MM.1S (cell line): Measurements from ENCODE around the gene NCF2.

Experiments
- DNase-seq: peaks from one replicate; pipeline ENCODE4 v3.0.0-alpha.2; 2015
- H2AFZ ChIP-seq: fragments of 300-600 bp; sonication (generic); 2 replicates; pipeline ENCODE4 v1.6.0; 2016; ENCODE audit warnings: antibody characterized with exemption, low read length
- H3F3A ChIP-seq: fragments of 300-600 bp; sonication (generic); 2 replicates; pipeline ENCODE4 v1.6.1; 2016; ENCODE audit warnings: mild to moderate bottlenecking, antibody characterized with exemption, low read length, moderate library complexity, mixed read lengths; ENCODE audit not compliant: insufficient read depth
- H3K27ac ChIP-seq: fragments of 300-600 bp; sonication (generic); 2 replicates; pipeline ENCODE4 v1.5.1; 2016; ENCODE audit warnings: mild to moderate bottlenecking, low read length
- H3K27me3 ChIP-seq: fragments of 300-600 bp; sonication (generic); replicated peaks from 2 replicates; pipeline ENCODE4 v1.6.0; 2016; ENCODE audit warnings: low read length; ENCODE audit not compliant: insufficient read depth
- H3K36me3 ChIP-seq: fragments of 300-600 bp; sonication (generic); replicated peaks from 2 replicates; pipeline ENCODE4 v1.6.1; 2016; ENCODE audit warnings: mild to moderate bottlenecking, low read length, mixed read lengths; ENCODE audit not compliant: insufficient read depth
- H3K4me1 ChIP-seq: fragments of 300-600 bp; sonication (generic); 2 replicates; pipeline ENCODE4 v1.6.1; 2016; ENCODE audit warnings: low read length, mixed read lengths
- H3K4me2 ChIP-seq: fragments of 300-600 bp; sonication (generic); 2 replicates; pipeline ENCODE4 v1.6.0; 2016; ENCODE audit warnings: low read depth, low read length
- H3K4me3 ChIP-seq: fragments of 300-600 bp; sonication (generic); 2 replicates; pipeline ENCODE4 v1.5.1; 2016; ENCODE audit warnings: low read length, mixed read lengths
- H3K79me2 ChIP-seq: fragments of 300-600 bp; sonication (generic); 2 replicates; pipeline ENCODE4 v1.6.1; 2016; ENCODE audit warnings: mixed run types, low read length, mixed read lengths
- H3K9ac ChIP-seq: fragments of 300-600 bp; sonication (generic); 2 replicates; pipeline ENCODE4 v1.6.1; 2016; ENCODE audit warnings: low read length, mixed read lengths
- H3K9me2 ChIP-seq: fragments of 300-600 bp; sonication (generic); replicated peaks from 2 replicates; pipeline ENCODE4 v1.6.1; 2016; ENCODE audit warnings: mild to moderate bottlenecking, low read length, mixed read lengths; ENCODE audit not compliant: insufficient read depth
- H3K9me3 ChIP-seq: fragments of 300-600 bp; sonication (generic); replicated peaks from 2 replicates; pipeline ENCODE4 v1.6.1; 2016; ENCODE audit warnings: mild to moderate bottlenecking, low read length, mixed read lengths; ENCODE audit not compliant: insufficient read depth
- H4K20me1 ChIP-seq: fragments of 300-600 bp; sonication (generic); 2 replicates; pipeline ENCODE4 v1.6.1; 2016; ENCODE audit warnings: mild to moderate bottlenecking, low read length, moderate library complexity, mixed read lengths; ENCODE audit not compliant: insufficient read depth
- EZH2 ChIP-seq: fragments of 300-600 bp; sonication (generic); optimal IDR thresholded peaks from 2 replicates; pipeline ENCODE3; 2017; ENCODE audit warnings: low read depth, mild to moderate bottlenecking, antibody characterized with exemption, low read length, mixed read lengths
- EZH2phosphoT487 ChIP-seq: fragments of 300-600 bp; sonication (generic); IDR thresholded peaks from 2 replicates; pipeline ENCODE4 v1.6.1; 2018; ENCODE audit warnings: antibody characterized with exemption, low read length
- TF ChIP-seq, protein P1 (sequence below): fragments of 300-600 bp; sonication (generic); IDR thresholded peaks from 2 replicates; pipeline ENCODE4 v1.5.1; 2016; ENCODE audit warnings: antibody characterized with exemption, low read length, mixed read lengths

The NCF2 gene

DNA sequence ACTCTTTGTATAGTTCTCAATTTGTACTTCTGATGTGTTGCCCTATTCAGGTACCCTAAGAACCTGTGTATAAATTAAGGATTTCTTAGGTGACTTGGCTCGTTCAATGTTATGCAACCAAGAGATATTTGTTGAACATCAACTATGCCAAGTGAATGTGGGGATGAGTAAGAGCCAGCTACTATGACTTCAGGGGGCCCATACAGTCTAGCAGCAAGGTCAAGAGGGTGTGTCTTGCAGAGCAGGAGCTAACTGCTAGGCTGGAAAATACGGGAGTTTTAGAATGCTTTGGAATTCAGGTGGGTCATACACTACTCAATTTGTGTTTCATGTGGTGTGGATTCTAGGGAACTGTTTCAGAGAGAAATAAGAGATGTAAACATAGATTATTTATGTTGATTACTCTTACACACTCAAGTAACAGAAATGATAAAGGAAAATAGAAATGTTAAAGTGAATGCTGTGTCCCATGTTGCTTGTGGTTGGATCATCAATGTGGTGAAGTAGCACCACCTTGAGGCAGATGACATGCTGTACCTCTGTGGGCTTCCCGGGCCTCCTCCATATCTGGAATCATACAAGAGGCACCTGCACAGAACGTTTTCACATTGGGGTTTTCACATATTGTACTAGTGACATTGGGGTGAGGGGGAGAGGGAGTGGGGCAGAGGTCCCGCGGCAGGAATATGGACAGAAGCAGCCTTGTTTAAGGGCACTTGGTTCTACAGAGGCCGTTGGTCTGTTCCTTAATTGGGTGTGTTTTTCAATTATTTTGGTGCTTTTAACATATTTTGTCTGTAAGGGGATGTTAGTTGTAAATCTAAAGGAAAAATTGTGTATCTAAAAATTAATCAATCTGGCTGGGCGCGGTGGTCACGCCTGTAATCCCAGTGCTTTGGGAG is 32.9 kb upstream of the NCF2 start:
- H3K9me2 ChIP-seq, result no peaks in the 10 kb centered on the region
- H3K36me3 ChIP-seq, result no peaks in the 10 kb centered on the region
- H3K4me2 ChIP-seq, result no peak overlapping the region
- H3K9ac ChIP-seq, result no peak overlapping the region
- H2AFZ ChIP-seq, result no peak overlapping the region
- H3K79me2 ChIP-seq, result peaks cover 22% of the 10 kb centered on the region
- no peaks in the 10 kb centered on the region for H3K27me3 ChIP-seq
- no peaks in the 10 kb centered on the region for H3K9me3 ChIP-seq
- no peak overlapping the region for H3K4me3 ChIP-seq
- TF ChIP-seq EZH2, result no peak
- TF ChIP-seq, protein P1, sequence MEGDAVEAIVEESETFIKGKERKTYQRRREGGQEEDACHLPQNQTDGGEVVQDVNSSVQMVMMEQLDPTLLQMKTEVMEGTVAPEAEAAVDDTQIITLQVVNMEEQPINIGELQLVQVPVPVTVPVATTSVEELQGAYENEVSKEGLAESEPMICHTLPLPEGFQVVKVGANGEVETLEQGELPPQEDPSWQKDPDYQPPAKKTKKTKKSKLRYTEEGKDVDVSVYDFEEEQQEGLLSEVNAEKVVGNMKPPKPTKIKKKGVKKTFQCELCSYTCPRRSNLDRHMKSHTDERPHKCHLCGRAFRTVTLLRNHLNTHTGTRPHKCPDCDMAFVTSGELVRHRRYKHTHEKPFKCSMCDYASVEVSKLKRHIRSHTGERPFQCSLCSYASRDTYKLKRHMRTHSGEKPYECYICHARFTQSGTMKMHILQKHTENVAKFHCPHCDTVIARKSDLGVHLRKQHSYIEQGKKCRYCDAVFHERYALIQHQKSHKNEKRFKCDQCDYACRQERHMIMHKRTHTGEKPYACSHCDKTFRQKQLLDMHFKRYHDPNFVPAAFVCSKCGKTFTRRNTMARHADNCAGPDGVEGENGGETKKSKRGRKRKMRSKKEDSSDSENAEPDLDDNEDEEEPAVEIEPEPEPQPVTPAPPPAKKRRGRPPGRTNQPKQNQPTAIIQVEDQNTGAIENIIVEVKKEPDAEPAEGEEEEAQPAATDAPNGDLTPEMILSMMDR, result peak; percentile 91
- H3K4me1 ChIP-seq, result peaks cover 23% of the 10 kb centered on the region
- peak; percentile 75 for DNase-seq
- H4K20me1 ChIP-seq, result no peaks in the 10 kb centered on the region; the same call in 1 of the 2 replicates
- peaks cover 11% of the 10 kb centered on the region for H3F3A ChIP-seq
- no peak overlapping the region for H3K27ac ChIP-seq

DNA sequence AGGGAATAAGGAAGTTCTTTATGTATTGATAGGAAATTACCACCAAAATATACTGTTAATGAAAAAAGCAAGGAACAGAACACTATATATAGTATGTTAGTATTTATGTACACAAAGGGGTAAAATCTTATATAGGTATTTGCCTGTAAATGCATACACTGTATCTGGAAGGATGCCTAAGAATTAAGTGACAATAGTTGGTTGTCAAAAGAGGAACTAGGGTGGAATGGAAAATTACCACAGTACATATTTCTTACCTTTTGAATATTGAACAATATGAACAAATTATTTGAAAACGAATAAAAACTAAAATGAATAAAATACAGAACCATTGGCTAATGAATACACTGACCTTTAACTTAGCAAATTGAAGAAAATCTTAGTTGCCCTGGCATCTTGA is 31.8 kb upstream of the NCF2 start:
- Histone ChIP-seq H3K4me2 (no peak overlapping the region), H4K20me1 (no peaks in the 10 kb centered on the region; the same call in 1 of the 2 replicates), H3K79me2 (peaks cover 14% of the 10 kb centered on the region), H3K9ac (no peak overlapping the region), H3K9me2 (no peaks in the 10 kb centered on the region), H3K27me3 (no peaks in the 10 kb centered on the region), H3K4me3 (no peak overlapping the region), H3F3A (peaks cover 7% of the 10 kb centered on the region; the same call in 1 of the 2 replicates), H2AFZ (no peak overlapping the region), H3K4me1 (peaks cover 17% of the 10 kb centered on the region), H3K36me3 (no peaks in the 10 kb centered on the region), H3K9me3 (no peaks in the 10 kb centered on the region), H3K27ac (no peak overlapping the region)
- TF ChIP-seq EZH2, result no peak
- TF ChIP-seq, protein P1, result no peak
- no peak for TF ChIP-seq EZH2phosphoT487
- no peak for DNase-seq

DNA sequence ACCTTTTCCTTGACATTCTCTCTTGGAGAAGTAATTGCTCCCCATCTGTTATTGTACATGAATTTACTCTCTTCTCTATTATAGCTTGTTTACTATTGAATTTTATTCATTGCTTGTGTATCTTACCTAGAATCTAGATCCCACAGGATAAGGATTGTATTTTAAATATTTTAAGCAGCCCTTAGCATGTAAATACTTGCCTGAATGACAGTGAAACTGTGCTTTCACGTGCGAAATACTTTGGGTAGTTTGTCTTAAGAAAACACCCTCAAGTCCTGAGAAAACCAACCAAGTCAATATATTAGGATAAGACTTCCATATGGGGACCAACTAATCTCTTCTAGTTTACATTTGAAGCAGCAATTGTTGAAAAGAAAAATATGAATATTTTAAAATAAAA is 30.1 kb upstream of the NCF2 start:
- Histone ChIP-seq H3K9me3 (no peaks in the 10 kb centered on the region), H3F3A (no peaks in the 10 kb centered on the region), H3K27me3 (no peaks in the 10 kb centered on the region), H3K79me2 (peaks cover 6% of the 10 kb centered on the region), H3K4me1 (no peaks in the 10 kb centered on the region), H4K20me1 (no peaks in the 10 kb centered on the region; the same call in 1 of the 2 replicates), H3K9ac (no peak overlapping the region), H3K27ac (no peak overlapping the region), H3K9me2 (no peaks in the 10 kb centered on the region), H2AFZ (no peak overlapping the region), H3K4me3 (no peak overlapping the region), H3K36me3 (no peaks in the 10 kb centered on the region), H3K4me2 (no peak overlapping the region)
- DNase-seq, result no peak
- TF ChIP-seq, protein P1, result no peak
- no peak for TF ChIP-seq EZH2phosphoT487
- no peak for TF ChIP-seq EZH2
